NCI-H82 (cell line): ENCODE results near the gene INO80C.

Source experiments
- DNase-seq: peaks from one replicate; lab custom pipeline; 2025; lab: John Stamatoyannopoulos, UW

Gene INO80C

GRCh38 chr18:35430721-35431373 lies 66.9 kb downstream of the INO80C start:
- DNase-seq: no peak

GRCh38 chr18:35426786-35427185 lies 71.0 kb downstream of the INO80C start:
- DNase-seq: no peak

- no peak for DNase-seq
These were observed 73.4 kb downstream of the INO80C start for GRCh38 chr18:35424356-35424755.

GRCh38 chr18:35422237-35422636 lies 75.5 kb downstream of the INO80C start:
- no peak for DNase-seq

- DNase-seq: no peak
These were observed 79.2 kb downstream of the INO80C start for GRCh38 chr18:35418610-35419009.
